Activated CD4-positive, CD25-positive, alpha-beta regulatory T cell treated with anti-CD3 and anti-CD28 coated beads, Interleukin-2, amount 50 U/mL, for 24 hours (primary cell): ENCODE measurements around the gene HSPH1.
"Not testable (repeated sequence)": the region's sequence is repeated elsewhere in the genome, so short reads cannot be mapped to it uniquely, and the experiment has no call there.

ENCODE experiments used
- ATAC-seq, 2 donors: fragments of 150-1000 bp; cut with Tn5 transposase; one replicate each; pipeline ENCODE4 v1.10.0; 2021; ENCODE audit warnings: mild to moderate bottlenecking in 1 of 2, moderate library complexity in 1 of 2

The HSPH1 gene

DNA sequence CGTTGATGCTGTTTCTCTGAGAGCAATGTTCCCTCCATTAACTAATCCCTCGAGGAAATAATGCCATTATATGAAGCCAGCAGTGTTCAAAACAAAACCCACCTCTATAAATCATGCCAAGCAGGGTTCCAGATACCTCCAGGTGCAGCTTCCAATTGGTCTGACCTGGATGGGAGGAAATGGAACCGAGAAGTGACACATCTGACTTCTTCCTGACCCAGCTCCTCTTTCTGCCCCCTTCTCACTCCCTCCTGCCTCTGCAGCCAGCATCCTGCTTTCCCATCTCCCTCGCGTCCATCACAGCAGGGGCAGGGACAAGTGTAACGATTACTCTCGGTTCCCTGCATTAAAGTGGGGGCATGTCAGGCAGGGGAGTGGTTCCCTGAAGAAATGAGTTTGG, 37.5 kb downstream of the HSPH1 start:
- ATAC-seq, result no peak

DNA sequence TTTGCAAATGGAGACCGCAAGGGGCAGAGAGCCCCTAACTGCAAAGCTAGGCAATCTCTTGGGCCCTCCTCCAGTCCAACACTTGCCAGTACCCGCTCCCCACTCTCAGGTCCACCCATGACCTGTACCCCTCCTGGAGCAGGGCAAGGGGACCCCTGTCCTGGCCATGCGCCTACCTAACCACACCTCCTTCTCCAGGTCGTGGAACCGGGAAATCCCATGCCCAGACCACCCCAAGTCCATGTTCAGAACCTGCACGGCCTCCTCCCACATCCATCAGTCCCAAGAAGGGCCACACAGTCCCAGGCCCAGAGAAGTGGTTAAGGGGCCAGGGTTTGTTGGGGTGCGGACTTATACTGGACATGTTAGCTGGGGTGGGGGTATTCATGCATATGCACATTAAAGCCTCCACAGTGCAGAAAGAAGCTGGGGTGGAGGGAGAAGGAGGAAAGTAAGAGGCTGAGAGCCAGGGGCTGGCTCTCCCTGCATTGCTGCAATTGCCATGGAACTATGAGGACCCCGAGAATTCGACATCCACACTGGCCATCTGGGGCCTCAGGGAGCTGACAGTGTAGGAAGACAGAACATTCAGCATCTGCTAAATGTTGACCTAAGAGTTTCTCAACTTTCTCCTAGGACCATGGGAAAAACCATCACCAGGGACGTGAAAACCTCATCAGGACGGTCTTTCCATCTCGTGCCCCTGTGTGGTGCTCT, 39.0 kb downstream of the HSPH1 start:
- ATAC-seq, result no peak

DNA sequence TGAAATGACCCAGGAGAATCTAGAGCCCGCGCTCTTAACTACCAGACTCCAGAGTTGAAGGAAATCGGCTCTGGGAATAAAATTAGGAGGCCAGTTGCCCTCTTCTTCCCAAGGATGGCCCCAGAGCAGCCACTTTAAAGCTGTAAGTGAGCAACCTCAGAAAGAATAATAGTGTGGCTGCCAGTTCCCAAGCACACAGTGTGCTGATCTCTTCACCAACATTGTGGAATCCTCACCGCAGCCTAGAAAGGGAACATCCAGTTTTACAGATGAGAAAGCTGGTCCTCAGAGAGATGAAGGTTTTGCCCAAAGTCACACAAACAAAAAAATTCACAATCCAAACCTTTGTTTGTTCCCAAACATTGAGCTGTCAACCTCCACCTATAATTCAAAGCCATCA, 39.6 kb downstream of the HSPH1 start:
- ATAC-seq, result no peak

DNA sequence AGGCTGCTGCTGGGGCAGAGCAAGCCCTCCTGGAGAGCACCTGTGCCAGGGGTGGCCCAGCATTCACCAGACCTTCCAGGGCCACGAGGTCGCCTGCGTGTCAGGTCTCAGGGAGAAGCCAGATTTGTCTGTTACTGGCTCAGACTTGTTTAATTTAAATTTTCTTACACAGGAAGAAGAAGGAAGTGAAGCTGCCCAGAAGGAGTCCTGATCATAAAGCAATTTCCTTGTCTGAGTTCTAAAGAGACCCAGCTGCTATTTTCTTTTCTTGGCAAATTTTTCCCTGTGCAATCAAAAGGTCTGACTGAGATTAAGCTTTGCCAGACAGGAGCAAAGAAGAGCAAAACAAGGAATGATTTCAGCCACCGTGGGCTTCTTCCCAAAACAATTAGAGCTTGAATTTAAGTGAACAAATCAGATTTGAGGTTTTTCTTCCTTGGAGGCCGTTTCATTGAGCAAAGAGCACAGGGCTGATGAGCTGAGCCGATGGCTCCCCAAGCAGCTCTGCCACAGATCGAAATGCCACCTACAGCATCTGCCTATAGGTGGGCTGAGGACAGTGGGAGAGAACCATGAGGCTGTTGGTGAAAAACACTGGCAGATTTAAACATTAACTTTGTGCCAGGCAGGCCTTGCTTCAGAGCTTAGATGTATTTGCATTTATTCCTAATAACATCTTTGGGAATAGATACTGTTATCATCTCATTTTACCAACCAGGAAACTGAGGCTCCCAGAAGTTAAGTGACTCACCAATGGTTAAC, 40.1 kb downstream of the HSPH1 start:
- no peak for ATAC-seq

DNA sequence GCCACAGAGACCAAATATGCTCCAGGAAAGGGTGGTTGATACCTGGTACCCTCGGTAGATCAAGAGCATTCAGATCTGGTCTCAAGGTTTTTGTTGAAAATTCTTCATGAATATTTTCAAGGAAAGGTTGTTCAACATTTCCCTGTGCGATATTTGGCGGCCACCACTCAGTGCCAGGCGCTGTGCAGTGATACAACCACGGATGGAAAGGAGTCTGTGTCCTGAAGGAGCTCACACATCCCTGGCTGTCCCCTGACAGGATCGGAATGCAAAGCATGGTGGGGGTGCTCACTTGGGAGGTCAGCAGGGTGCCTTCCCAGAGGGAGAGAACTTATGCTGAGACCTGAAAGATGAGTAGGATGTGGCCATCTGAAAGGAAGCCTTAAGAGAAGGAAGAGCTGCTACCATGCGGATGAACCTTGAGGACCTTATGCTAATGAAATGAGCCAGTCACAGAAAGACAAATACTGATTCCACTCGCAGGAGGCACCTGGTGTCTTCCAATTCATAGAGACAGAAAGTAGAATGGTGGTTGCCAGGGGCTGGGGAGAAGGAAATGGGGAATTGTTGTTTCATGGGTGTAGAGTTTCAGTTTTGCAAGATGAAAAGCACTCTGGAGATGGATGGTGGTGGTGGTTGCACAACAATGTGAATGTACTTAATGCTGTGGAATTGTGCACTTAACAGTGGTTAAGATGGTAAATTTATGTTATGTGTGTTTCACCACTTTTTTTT, 41.6 kb downstream of the HSPH1 start:
- no peak for ATAC-seq

DNA sequence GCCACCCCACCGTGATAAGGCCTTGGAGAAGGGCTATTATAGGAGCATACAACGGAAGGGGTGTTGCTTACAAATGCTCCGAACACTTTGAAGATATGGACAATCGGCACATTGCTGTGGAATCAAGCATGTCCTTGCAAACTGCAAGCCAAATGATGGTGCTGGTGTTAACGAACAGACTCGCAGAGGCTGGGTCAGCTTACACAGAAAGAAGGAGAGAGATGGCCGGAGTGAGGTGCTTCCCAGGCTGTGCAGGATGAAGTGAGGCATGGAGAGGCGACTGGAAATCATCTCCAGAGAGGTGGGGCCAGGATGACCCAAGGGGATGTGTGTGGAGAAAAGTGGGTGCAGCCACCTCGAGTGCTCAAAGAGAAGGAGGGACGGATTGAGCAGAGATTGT, 42.2 kb downstream of the HSPH1 start:
- ATAC-seq, result no peak

DNA sequence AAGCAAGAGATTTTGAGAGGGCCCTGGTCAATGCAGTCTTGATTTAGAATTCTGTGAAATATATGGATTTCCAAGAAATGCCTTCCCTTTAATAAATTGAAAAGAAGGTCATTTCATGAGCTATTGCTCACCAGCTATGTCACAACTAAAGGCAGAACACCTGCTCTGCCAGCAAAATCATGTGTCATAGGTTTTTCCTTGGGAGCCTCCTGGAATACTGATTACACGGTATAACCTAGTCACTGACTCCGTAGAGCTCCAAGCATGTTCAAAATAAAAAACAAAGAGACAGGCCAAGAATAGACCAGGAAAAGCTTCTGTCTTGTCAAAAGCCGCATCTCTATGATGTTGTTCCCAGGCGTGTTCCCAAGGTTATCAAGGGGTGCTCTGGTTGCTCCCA, 45.5 kb downstream of the HSPH1 start:
- ATAC-seq, result no peak

DNA sequence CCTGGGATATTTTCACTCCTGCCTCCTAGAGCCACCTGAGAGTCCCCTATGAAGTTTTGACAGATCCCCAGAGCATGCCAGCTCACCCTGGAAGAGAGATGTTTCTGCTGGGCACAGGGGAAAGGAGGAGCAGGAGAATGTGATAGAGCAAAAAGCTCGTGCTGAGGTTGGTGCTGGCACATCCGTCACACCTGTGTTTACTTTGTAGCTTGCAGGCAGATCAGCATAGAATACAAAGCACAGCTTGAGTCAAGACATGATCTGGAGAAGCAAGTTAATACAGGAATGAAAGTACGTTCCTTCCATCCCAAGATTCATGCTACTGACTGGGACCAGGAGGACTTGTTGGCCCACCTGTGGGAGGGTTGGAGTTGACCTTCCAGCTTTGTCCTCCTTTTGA, 46.1 kb downstream of the HSPH1 start:
- ATAC-seq, result no peak

DNA sequence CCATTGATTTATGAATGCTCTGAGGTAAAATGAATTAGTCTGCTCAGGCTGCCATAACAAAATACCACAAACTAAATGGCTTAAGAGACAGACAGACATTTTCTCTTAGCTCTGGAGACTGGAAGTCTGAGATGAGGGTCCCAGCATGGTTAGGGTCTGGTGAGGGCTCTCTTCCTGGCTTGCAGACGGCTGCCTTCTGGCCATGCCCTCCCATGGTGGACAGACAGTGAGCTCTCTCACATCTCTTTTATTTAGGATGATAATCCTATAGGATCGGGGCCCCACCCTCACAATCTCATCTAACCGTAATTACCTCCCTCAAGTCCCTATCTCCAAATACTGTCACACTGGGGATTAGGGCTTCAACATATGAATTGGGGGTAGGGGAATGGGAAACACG, 47.1 kb downstream of the HSPH1 start:
- no peak for ATAC-seq

DNA sequence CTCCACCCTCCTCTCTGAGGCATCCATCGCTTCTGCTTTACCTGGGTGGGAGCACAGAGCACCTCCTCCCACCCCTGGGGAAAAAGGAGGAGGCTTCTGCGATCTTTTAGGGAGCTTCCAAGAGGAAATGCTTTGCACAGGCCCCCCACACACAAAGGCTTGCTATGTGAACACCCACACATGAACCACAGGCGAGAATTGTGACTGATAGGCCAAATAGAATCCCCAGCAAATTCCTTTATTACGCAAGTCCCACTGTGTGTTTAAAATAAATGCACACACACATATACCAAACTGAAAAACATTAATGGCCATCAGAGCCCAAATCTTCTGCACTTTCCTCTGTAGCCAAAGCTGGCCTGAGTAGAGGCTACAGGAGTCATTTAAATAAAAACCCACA, 50.6 kb downstream of the HSPH1 start:
- ATAC-seq, result no peak

DNA sequence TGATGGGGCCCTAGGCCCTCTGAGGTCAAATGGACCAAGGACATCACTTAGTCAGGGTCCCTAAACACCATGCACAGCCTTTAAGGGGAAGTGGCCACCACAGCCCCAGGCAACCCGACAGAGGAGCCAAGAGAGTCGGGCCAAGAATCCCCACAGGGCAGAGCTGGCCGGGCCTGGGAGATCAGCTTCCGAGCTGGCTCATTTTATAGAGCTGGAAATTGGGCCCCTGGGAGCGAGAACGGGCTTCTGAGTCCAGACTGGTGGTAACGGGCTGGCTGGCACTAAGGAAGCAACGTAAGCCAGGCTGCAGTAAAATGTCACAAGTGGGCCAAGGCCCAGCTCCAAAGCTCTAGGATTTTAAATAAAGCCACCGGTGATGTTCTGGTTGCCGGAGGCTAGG, 51.1 kb downstream of the HSPH1 start:
- no peak for ATAC-seq

DNA sequence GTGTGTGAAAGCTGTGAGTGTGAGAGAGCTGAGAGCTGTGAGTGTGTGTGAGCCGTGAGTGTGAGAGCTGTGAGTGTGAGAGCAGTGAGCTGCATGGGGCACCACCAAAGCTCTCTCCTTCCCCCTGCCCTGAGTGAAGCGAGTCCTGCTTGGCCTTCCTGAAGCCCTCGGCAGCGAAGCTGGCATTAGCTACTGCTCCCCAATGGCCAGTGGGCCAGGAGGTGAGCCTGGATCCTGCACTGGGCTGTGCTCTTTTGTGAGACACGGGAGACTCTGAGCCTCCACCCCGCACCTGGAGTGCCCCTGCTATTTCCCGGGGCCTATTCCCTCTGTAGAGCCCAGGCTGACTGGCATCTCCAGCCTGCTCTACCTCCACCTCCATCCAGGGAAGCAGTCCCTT, 51.5 kb downstream of the HSPH1 start:
- no peak for ATAC-seq

DNA sequence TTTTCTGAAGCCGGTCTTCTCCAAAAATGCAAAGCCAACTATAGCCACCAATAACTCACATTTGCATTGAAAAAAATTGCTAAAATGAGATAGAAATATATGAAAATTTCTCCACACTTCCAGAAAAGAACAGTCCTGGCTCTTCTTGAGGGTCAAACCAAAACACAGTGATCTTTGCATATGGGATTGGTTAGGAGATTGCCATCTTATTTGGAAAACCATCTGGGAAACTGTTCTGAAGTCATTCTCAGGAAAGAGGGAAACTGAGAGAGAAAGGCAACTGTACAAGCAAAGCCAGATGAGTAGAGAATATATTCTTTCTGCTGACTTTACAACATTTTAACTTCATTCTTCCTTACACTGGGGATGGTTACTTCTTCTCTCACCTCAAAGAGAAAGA, 54.6 kb downstream of the HSPH1 start:
- ATAC-seq, result no peak

DNA sequence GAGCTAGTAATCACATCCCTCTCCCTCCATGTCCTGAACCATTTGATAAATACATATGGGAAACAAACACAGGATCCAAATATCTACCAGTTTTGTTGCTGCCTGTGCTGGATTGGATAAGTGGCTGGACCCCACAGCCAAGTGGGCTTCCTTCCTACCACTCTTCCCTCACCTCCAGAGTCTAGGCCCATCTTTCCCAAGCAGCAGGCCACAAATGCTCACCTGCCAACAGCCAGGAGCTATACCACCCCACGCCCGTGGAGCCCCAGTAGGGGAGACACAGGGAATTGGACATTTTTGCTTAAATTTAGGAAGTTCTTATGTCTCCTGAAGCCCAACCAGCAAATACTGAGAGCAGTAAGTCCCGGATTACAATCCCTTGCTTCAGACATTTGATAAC, 55.8 kb downstream of the HSPH1 start:
- no peak for ATAC-seq

DNA sequence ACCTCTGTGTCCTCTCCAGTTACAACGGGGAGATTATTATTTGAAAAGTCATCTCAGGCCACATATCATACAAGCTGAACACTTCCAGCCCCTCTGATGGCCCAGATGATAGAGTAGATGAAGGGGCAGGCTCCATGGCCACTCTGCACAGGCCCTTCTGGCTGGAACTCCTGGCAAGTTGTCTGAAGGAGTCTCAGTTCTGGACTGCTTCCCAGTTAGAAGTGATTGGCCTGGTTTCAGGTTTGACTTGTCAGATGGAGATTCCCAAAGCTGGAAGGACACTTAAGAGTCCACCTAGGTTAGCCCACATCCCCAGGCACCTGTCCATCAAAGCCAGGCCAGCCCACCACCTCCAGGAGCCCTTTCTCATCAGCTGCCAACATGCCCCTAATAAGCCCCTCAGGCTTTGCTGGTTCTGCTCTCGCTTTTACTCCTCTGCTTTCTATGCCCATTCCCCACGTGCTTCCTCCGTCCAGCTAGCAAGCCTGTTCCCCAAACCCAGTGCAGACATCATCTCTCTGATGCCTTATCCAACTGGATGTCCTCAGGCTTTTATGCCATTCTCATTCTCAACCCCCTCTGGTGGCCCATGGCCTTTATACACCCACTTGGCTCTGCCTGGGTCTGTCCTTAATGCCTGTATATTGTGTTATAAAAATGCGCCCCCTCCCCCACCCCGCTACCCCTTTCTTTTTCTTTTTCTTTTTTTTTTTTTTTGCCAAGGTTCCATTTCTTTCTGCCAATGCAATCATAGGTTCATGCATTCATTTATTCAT, 56.5 kb downstream of the HSPH1 start:
- ATAC-seq, result no peak

DNA sequence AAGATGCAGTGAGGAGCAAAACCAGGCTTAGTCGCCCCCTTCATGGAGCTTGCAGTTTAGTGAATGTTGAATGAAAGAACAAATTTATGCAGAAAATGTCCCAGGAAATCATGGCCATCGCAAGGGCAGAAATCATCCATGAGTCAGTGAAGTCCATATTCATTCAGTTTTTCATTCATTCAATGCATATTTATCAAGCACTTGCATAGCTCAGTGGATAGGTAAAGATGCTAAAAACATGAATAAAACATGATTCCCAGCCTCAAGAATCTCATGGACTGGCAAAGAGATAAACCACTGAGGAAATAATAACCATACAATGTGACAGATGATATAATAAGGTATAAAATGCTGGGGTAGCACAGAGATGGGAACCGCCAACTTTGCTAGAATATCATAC, 58.8 kb downstream of the HSPH1 start:
- ATAC-seq, result no peak

DNA sequence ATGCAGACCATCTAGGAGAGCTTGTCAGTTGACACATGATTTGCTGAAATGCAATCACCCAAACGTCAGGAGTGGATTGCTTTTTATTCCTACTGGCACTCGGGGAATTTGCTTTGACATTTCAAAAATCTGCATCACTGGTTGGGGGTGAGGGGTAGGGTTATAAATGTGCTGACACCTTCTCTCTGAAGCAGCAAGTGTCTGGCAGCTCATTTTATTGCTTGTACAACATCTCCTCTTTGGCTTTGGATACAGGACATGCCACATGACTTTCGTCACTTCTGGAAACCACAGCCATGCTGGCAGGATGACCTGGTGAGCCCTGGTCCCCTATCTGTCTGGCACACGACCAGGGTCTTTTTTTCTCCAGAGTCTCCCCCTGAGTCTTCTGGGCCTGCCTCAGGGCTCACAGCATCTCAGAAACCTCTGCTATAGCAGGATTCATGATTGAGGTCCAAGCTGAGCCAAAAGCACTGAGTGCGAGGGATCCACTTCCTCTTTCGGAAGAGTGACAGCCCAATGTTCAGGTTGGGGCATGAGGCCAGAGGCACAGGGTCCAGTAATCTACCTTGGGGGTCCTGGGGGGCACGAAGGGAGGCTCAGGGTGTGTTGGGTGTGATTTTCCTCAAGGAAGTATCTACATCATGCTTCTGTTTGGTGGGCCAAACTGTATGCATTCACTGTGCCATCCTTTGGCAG, 60.1 kb downstream of the HSPH1 start:
- no peak for ATAC-seq

DNA sequence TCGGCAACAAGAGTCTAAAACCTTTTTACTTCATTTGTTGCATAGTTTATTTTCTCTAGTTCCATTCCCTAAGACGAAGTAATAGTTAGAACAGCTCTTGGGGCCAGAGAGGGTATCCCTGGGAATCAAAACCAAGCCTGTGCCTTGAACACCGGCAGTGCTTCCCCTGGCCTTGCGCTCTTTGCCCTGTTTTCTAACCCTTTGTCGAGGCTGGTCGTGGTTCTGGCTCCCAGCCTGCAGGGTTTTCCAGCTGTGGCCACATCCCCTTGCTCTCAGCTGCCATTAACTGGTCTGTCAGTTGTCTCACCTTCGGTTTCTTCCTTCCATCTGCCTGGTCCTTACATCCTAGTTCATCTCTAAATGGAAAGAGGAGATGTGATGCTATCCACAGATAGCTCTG, 61.0 kb downstream of the HSPH1 start:
- no peak for ATAC-seq

DNA sequence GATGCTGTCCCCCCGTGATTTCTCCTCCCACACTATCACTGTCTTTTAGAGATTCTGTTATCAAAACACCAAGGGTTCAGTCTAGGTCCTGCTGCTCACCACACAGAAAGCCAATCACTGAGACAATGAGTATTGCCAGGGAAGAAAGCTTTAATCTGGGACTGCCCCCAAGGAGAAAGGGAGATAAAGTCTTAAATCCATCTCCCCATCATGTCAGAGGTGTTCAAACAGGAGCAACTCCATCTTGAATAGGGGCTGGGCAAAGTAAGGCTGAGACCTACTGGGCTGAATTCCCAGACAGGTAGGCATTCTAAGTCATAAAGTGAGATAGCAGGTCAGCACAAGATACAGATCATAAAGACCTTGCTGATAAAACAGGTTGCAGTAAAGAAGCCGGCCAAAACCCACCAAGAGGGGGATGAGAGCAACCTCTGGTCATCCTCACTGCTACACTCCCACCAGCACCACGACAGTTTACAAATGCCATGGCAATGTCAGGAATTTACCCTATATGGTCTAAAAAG, 63.7 kb downstream of the HSPH1 start:
- ATAC-seq, result not testable (repeated sequence)

DNA sequence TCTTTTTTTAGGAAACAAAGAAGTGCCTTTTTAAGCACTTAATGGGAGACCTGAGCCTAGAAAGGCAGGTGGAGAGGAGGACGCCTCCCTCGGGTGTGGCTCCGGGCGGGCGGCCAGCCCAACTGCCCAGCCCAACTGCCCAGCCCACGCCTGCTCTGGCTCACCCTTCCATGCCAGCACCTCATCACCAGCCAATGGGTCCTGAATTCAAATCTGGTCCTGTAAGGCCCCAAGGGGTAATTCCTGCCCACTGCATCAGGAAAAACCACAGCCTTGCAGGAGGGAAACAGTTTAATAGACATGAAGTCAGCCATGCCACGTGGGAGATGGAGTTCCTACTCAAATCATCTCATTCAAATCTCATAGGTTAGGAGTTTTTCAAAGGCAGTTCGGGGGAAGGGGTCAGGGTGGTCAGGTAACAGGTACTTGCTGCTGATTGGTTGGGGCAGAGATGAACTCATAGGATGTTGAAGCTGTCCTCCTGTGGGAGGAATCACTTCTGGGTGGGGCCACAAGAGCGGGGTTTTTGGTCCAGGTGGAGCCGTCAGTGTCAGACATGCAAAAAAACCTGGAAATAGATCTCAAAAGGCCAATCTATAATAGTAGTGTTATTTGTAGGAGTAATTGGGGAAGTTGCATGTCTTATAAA, 64.9 kb downstream of the HSPH1 start:
- ATAC-seq, result no peak

DNA sequence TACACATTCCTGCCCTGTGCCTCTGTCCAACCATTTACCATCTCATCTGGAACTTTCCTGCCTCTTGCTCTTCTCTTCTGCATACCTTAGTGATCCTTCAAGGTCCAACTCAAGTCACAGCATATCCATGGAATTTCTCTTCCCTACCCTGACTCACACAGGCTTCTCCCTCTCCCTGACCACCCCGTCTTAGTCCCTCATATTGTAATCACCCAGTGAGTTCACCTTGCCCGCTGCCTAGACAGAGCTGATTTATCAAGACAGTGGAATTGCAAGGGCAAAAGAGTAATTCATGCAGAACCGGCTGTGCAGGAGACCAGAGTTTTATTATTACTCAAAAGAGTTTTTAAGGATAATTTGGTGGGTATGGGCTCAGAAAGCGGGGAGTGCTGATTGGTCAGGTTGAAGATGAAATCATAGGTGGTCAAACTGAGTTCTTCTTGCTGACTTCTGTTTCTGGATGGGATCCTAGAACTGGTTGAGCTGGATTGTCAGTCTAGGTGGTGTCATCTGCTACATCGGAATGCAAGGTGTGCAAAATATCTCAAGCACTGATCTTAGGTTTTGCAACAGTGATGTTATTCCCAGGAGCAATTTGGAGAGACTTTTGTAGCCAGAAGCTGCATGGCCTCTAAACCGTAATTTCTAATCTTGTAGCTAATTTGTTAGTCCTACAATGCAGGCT, 67.2 kb downstream of the HSPH1 start:
- ATAC-seq, result no peak
